GM12878 (cell line): ENCODE results near the gene SIN3B. TPM values are rescaled to one million over a fixed set of nuclear protein-coding genes. Genes with fewer than 3 reads are reported as not detected.

Experiments
- ATAC-seq: fragments of 200-7000 bp; cut with Tn5 transposase; 3 replicates; pipeline ENCODE4 v1.9.1; 2020; ENCODE audit warnings: mild to moderate bottlenecking, moderate library complexity
- BruUV-seq: library from RNA; stranded (reverse); fragments of 400-500 nt; replicated peaks from 2 replicates; lab custom pipeline; 2021; lab: Mats Ljungman, UMichigan
- CTCF ChIA-PET: fragments of 300-600 bp; sonication (Branson Sonifier 250); formaldehyde crosslinking; extraction: SDS; loops from one replicate; lab custom pipeline; 2021; ENCODE audit warnings: inconsistent platforms; lab: Yijun Ruan, JAX
- POLR2A ChIA-PET: fragments of 350-600 bp; formaldehyde crosslinking; extraction: SDS; loops from one replicate; lab custom pipeline; 2021; ENCODE audit warnings: inconsistent platforms; lab: Charles Lee
- RAD21 ChIA-PET: fragments of 300-600 bp; sonication (Branson Sonifier 250); formaldehyde crosslinking; loops from one replicate; lab custom pipeline; 2023; ENCODE audit warnings: antibody characterized with exemption; ENCODE audit not compliant: unreplicated experiment; lab: Charles Lee
- SMC1A ChIA-PET: fragments of 300-600 bp; sonication (Branson Sonifier 250); formaldehyde crosslinking; loops from one replicate; lab custom pipeline; 2023; ENCODE audit not compliant: unreplicated experiment, uncharacterized antibody; lab: Charles Lee
- DNase-seq: peaks from one replicate; pipeline ENCODE4 v3.0.0-alpha.2; 2011; ENCODE audit warnings: low read depth, low spot score
- FAIRE-seq: peaks from 3 replicates; lab custom pipeline; 2011; peaks lifted over from hg19 to GRCh38; lab: Jason Lieb, UNC
- H2AFZ ChIP-seq: 2 replicates; pipeline ENCODE4 v1.6.0; 2011; ENCODE audit warnings: low read depth, low read length, control low read depth; ENCODE audit not compliant: control insufficient read depth
- H3K27ac ChIP-seq: 2 replicates; pipeline ENCODE4 v1.5.1; 2011; ENCODE audit warnings: control low read depth; ENCODE audit not compliant: control insufficient read depth, insufficient read depth
- H3K27me3 ChIP-seq, 2 experiments: replicated peaks in 1 of 2; 2 replicates each; pipeline versions ENCODE4 v1.6.0 to v1.6.1; 2011; ENCODE audit warnings: low read length in 1 of 2; ENCODE audit not compliant: control insufficient read depth in 2 of 2, insufficient read depth in 2 of 2
- H3K36me3 ChIP-seq, 2 experiments: 2 replicates each; pipeline ENCODE4 v1.5.1; 2011; ENCODE audit warnings: low read length in 1 of 2; ENCODE audit not compliant: control insufficient read depth in 2 of 2, insufficient read depth in 2 of 2
- H3K4me1 ChIP-seq: 2 replicates; pipeline ENCODE4 v1.6.1; 2011; ENCODE audit warnings: mild to moderate bottlenecking, low read length, moderate library complexity, mixed read lengths; ENCODE audit not compliant: control insufficient read depth, insufficient read depth
- H3K4me2 ChIP-seq: 2 replicates; pipeline ENCODE4 v1.6.0; 2011; ENCODE audit warnings: control low read depth; ENCODE audit not compliant: control insufficient read depth, insufficient read depth
- H3K4me3 ChIP-seq: fragments of 200-600 bp; sonication (generic); 2 replicates; pipeline ENCODE4 v1.5.1; 2016
- H3K79me2 ChIP-seq: 2 replicates; pipeline ENCODE4 v1.6.0; 2011; ENCODE audit warnings: low read length; ENCODE audit not compliant: control insufficient read depth, insufficient read depth
- H3K9ac ChIP-seq: 2 replicates; pipeline ENCODE4 v1.8.0; 2011; ENCODE audit warnings: low read length, control low read depth, mixed read lengths; ENCODE audit not compliant: control insufficient read depth, insufficient read depth
- H3K9me3 ChIP-seq: replicated peaks from 3 replicates; pipeline ENCODE4 v1.5.1; 2011; ENCODE audit warnings: mild to moderate bottlenecking, low read length; ENCODE audit not compliant: control insufficient read depth, insufficient read depth
- H4K20me1 ChIP-seq: 2 replicates; pipeline ENCODE4 v1.6.0; 2011; ENCODE audit not compliant: control insufficient read depth, insufficient read depth
- ASH2L ChIP-seq: fragments of 300-600, 200-600 bp; sonication (generic); IDR thresholded peaks from 2 replicates; pipeline ENCODE4 v1.6.1; 2017; ENCODE audit warnings: low read depth, mild to moderate bottlenecking, borderline replicate concordance
- HCFC1 ChIP-seq: fragments of 150-350 bp; IDR thresholded peaks from 2 replicates; pipeline ENCODE4 v1.6.1; 2014; ENCODE audit warnings: low read length
- MEF2A ChIP-seq: IDR thresholded peaks from 2 replicates; pipeline ENCODE4 v1.6.1; 2011; ENCODE audit warnings: low read depth, mild to moderate bottlenecking, low read length, moderate library complexity; ENCODE audit not compliant: insufficient read depth
- PAX8 ChIP-seq: fragments of 450-650 bp; IDR thresholded peaks from 2 replicates; pipeline ENCODE4 v1.6.1; 2017; ENCODE audit warnings: mild to moderate bottlenecking, moderate library complexity
- SIN3A ChIP-seq: IDR thresholded peaks from 2 replicates; pipeline ENCODE4 v1.6.1; 2012; ENCODE audit warnings: low read depth, low read length, improper control_type of control experiment
- SP1 ChIP-seq: IDR thresholded peaks from one replicate; pipeline ENCODE4 v1.6.1; 2011; ENCODE audit warnings: low read depth, low read length
- ZNF592 ChIP-seq: fragments of 450-650 bp; IDR thresholded peaks from 2 replicates; pipeline ENCODE4 v1.6.1; 2017; ENCODE audit warnings: mild to moderate bottlenecking, moderate library complexity
- WGBS: methylation state at CpG from one replicate; pipeline ENCODE4 v1.1.6; 2016; ENCODE audit warnings: low lambda C conversion rate; ENCODE audit not compliant: insufficient replicate concordance, insufficient coverage; ENCODE audit errors: missing lambda C conversion rate; 5-methylcytosine and 5-hydroxymethylcytosine counted together
- in situ Hi-C: fragments of 300-500 bp; cut with MboI; formaldehyde crosslinking; loops from 9 replicates; pipeline ENCODE4 v1.14.3; 2018; ENCODE audit warnings: mixed read lengths
- intact Hi-C: fragments of 100-400 bp; cut with micrococcal nuclease; formaldehyde crosslinking; loops from one replicate; pipeline ENCODE4 v1.14.2; 2022; ENCODE audit not compliant: unreplicated experiment
- polyA plus RNA-seq, 11 experiments: library from polyadenylated mRNA; depleted of rRNA in 4 of 11; unstranded in 6 of 11; stranded (reverse) in 5 of 11; fragments of >200 nt; fragmentation: Nextera tagmentation in 4 of 11; fragmentation: Illumina TruSeq in 1 of 11; extraction: Ambion mirVana in 4 of 11; extraction: Trizol in 1 of 11; gene quantifications; 1 replicate in 1 of 11; 2 replicates in 10 of 11; pipeline versions ENCODE4 v1.2.1 to v1.2.3, GENCODE V29; 2011 to 2016; ENCODE audit warnings: inconsistent platforms in 2 of 11, missing spikeins in 2 of 11, low read depth in 1 of 11
- total RNA-seq, 4 experiments: library from RNA; depleted of rRNA in 3 of 4; stranded (reverse); fragments of >200 nt in 3 of 4; fragmentation: Illumina TruSeq in 1 of 4; extraction: Trizol in 1 of 4; gene quantifications; 2 replicates each; pipeline versions ENCODE4 v1.2.1 to v1.2.3, GENCODE V29; 2013 to 2021

SIN3B gene
- total and polyA plus RNA-seq, 10 of the 15 experiments (the other 5 are each of a cell fraction or from before 2014, with no cell fraction given): 0.68 to 34.5 (median 15.8) TPM

DNA sequence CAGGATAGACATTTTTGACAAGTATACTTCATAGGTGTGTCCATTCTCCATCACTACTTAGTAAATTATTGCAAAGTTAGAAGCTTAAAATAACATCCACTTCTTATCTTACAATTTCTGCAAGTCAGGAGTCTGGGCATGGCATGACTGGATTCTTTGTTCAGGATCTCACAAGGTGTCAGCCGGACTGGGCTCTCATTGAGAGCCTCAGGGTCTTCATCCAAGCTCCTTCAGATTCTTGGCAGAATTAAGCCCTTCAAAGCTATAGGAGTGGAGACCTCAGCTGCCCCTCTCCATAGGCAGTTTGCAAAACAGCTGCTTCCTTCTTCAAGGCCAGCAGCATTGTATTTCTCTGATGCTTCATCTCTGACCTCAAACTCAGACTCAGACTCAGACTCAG, 9.1 kb upstream of the SIN3B start:
- Histone ChIP-seq H3K36me3 (no peaks in the 10 kb centered on the region), H3K9ac (no peak overlapping the region), H3K4me3 (no peak overlapping the region), H3K9me3 (no peaks in the 10 kb centered on the region), H4K20me1 (no peaks in the 10 kb centered on the region), H3K4me2 (no peak overlapping the region), H3K27me3 (no peaks in the 10 kb centered on the region), H3K27ac (no peak overlapping the region), H3K79me2 (no peaks in the 10 kb centered on the region), H3K4me1 (no peaks in the 10 kb centered on the region), H2AFZ (no peak overlapping the region)
- ChIA-PET RAD21 (no interaction called here), CTCF (no interaction called here), POLR2A (no interaction called here), SMC1A (interaction anchor here (0.7 kb wide), 1 partner anchor 24 kb away, joined by 3 read pairs; no protein-coding TSS in a partner anchor)
- DNase-seq (no peak), ATAC-seq (no peak), FAIRE-seq (no peak)
- TF ChIP-seq SP1 (no peak), SIN3A (no peak), HCFC1 (no peak), ZNF592 (no peak), ASH2L (no peak), MEF2A (no peak), PAX8 (no peak)
- WGBS: 28% methylated on average over 1 of the region's 1 CpG
- no TSS peak for BruUV-seq
- intact Hi-C loops: no loop called here
- in situ Hi-C loops: no loop called here
